Neutrophil (primary cell): ENCODE results near the gene C19orf85.

Source experiments
- H3K27ac ChIP-seq: fragments of 200-600 bp; sonication (generic); 2 replicates; pipeline ENCODE4 v1.5.1; 2016; ENCODE audit warnings: mild to moderate bottlenecking, moderate library complexity
- H3K27me3 ChIP-seq: fragments of 200-600 bp; sonication (generic); 2 replicates; pipeline ENCODE4 v1.6.0; 2016; ENCODE audit warnings: mild to moderate bottlenecking
- H3K36me3 ChIP-seq: fragments of 200-600 bp; sonication (generic); 2 replicates; pipeline ENCODE4 v1.5.1; 2017
- H3K4me1 ChIP-seq, 2 experiments: fragments of 200-600 bp in 1 of 2; sonication (generic) in 1 of 2; 1 replicate in 1 of 2; 2 replicates in 1 of 2; pipeline versions ENCODE4 v1.5.1 to v1.6.1; 2013 to 2016; ENCODE audit warnings: low read depth in 1 of 2, low read length in 1 of 2, mild to moderate bottlenecking in 1 of 2, moderate library complexity in 1 of 2; ENCODE audit not compliant: control insufficient read depth in 1 of 2, insufficient read depth in 1 of 2
- H3K4me3 ChIP-seq, 2 experiments: fragments of 200-600 bp in 1 of 2; sonication (generic) in 1 of 2; 1 replicate in 1 of 2; 2 replicates in 1 of 2; pipeline ENCODE4 v1.5.1; 2013 to 2016; ENCODE audit warnings: low read depth in 1 of 2, low read length in 1 of 2, mild to moderate bottlenecking in 1 of 2, moderate library complexity in 1 of 2
- H3K9me3 ChIP-seq: fragments of 200-600 bp; sonication (generic); 2 replicates; pipeline ENCODE4 v1.5.1; 2016
- TF ChIP-seq, protein P1 (sequence below): fragments of 200-600 bp; sonication (generic); IDR thresholded peaks from 2 replicates; pipeline ENCODE4 v1.5.1; 2016; ENCODE audit warnings: antibody characterized with exemption

C19orf85 gene

DNA sequence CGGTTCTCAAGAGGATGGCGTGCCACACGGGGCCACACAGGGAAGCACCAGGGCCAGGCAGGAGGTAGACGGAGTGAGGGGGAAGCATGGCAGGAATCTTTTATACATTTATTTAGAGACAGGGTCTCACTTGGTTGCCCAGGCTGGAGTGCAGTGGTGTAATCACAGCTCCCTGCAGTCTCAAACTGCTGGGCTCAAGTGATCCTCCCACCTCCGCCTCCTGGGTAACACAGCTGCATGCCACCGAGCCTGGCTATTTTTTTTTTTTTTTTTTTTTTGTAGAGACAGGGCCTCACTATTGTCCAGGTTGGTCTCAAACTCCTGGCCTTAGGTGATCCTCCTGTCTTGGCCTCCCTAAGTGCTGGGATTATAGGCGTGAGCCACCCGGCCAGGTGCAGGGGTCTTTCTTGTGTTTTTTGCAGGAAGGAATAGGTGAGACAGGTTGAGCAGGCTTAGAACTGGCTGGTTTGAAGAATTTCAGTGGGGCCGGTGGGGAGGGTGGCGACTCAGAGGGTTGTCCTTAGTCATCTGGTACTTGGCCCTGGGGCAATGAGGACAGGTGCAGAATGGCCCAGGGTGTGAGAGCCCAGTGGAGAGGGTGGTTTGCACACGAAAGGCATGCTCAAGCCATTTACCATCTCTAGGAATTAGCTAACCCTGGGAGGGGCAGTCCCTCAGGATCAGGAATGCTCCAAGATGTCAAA, 31.2 kb upstream of the C19orf85 start:
- no peaks in the 10 kb centered on the region for H3K9me3 ChIP-seq
- H3K27ac ChIP-seq = no peak overlapping the region
- H3K27me3 ChIP-seq = peaks cover 40% of the 10 kb centered on the region
- TF ChIP-seq, protein P1, sequence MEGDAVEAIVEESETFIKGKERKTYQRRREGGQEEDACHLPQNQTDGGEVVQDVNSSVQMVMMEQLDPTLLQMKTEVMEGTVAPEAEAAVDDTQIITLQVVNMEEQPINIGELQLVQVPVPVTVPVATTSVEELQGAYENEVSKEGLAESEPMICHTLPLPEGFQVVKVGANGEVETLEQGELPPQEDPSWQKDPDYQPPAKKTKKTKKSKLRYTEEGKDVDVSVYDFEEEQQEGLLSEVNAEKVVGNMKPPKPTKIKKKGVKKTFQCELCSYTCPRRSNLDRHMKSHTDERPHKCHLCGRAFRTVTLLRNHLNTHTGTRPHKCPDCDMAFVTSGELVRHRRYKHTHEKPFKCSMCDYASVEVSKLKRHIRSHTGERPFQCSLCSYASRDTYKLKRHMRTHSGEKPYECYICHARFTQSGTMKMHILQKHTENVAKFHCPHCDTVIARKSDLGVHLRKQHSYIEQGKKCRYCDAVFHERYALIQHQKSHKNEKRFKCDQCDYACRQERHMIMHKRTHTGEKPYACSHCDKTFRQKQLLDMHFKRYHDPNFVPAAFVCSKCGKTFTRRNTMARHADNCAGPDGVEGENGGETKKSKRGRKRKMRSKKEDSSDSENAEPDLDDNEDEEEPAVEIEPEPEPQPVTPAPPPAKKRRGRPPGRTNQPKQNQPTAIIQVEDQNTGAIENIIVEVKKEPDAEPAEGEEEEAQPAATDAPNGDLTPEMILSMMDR = no peak
- H3K36me3 ChIP-seq = no peaks in the 10 kb centered on the region
- no peak overlapping the region for H3K4me3 ChIP-seq
- H3K4me1 ChIP-seq = no peaks in the 10 kb centered on the region

DNA sequence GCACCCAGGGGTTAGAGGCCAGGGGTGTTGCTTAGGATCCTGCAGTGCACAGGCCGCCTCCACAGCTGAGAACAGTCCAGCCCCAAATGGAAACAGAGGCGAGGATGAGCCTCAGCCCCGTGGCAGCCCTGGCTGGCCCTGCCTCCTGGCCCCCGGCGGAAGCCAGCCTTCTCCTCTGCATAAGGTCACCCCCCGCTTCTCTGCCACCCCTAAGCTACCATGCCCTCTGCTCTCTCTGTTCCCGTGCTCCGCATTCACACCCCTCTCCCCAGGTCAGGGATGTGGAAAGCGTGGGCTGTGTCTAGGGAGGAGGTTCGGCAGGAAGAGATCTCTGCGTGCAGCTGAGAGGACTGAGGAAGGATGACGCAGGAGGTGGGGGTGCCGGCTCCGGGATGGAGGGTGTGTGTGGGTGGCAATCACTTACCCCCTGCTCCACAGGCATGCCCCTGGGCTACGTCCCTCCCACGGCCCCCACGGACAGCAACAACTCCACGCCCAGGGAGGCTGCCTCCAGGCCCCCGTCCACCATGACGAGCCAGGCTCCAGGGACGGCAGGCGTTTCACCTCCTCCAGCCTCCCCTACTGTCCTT, 29.7 kb upstream of the C19orf85 start:
- peaks cover 51% of the 10 kb centered on the region for H3K27me3 ChIP-seq
- no peak overlapping the region for H3K27ac ChIP-seq
- no peaks in the 10 kb centered on the region for H3K9me3 ChIP-seq
- H3K4me1 ChIP-seq = no peaks in the 10 kb centered on the region
- no peak overlapping the region for H3K4me3 ChIP-seq
- TF ChIP-seq, protein P1 = no peak
- H3K36me3 ChIP-seq = no peaks in the 10 kb centered on the region

DNA sequence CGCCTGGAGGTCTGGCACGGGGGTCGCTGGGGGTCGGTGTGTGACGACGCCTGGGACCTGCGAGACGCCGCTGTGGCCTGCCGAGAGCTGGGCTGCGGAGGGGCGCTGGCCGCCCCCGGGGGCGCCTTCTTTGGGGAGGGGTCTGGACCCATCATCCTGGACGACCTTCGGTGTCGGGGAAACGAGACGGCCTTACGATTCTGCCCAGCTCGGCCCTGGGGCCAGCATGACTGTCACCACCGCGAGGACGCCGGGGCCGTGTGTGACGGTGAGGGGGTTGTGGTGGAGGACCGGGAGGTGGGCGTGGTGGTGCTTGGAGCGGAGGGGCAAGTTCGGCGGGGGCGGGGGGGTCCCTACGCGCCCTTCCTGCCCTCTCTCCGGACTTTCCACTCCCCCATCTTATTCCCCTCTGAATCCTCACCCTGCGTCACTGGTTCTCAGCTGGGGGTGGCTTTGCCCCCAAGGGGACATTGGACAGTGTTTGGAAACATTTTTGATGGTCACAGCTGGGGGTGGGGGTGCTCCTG, 29.2 kb upstream of the C19orf85 start:
- Histone ChIP-seq H3K27me3 (peaks cover 57% of the 10 kb centered on the region), H3K4me3 (no peak overlapping the region), H3K27ac (no peak overlapping the region), H3K36me3 (no peaks in the 10 kb centered on the region), H3K9me3 (no peaks in the 10 kb centered on the region), H3K4me1 (no peaks in the 10 kb centered on the region)
- TF ChIP-seq, protein P1 = no peak

DNA sequence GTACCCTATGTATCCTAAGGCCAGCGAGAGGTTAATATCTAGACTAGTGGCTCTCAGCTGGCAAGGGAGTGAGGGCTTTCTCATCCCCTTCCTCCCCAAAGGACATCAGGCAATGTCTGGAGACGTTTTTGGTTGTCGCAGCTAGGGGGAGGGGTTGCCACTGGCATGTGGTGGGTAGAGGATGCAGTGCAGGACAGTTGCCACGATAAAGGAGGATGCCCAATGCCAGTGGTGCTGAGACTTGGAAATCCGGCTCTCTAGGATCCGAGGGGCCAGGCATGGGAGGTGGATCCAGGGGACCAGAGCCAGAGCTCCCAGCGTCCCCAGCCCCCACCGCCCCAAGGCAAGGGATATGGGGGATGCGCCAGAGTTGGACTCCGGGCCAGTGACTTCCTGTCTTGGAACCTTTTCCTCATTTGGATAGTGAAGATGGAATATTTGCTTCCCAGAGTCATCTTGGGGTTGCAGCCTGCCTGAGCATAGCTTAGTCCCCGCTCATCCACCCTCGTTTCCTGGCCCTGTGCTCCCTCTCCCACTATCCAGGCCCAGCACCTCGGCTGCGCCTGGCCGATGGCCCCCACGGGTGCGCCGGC, 28.6 kb upstream of the C19orf85 start:
- Histone ChIP-seq H3K4me3 (no peak overlapping the region), H3K9me3 (no peaks in the 10 kb centered on the region), H3K27ac (no peak overlapping the region), H3K4me1 (no peaks in the 10 kb centered on the region), H3K27me3 (peaks cover 62% of the 10 kb centered on the region), H3K36me3 (no peaks in the 10 kb centered on the region)
- TF ChIP-seq, protein P1 = no peak

DNA sequence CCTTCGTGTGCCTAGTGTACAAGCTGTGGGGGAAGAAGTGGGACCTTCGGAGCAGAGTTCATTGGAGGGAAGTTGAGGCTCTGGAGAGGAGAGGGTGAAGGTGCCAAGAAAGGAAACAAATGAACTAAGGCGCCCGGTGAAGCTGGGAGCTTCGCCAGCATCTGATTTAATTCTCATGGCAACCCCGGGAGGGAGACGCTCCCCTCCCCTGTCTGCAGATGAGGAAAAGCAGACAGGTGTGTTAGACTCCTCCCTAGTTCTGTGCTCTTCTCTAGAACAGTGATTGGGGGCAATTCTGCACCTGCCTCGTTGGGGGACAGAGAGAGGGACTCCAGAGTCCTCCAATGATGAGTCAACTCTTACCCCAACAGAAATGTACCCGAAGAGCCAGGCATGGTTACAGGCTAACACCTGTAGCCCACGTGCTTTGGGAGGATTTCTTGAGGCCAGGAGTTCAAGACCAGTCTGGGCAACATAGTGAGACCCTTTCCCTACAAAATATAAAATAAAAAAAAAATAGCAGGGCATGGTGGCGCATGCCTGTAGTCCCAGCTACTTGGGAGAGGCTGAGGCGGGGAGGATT, 27.9 kb upstream of the C19orf85 start:
- no peaks in the 10 kb centered on the region for H3K9me3 ChIP-seq
- H3K36me3 ChIP-seq = no peaks in the 10 kb centered on the region
- TF ChIP-seq, protein P1 = no peak
- H3K4me3 ChIP-seq = no peak overlapping the region
- H3K27ac ChIP-seq = no peak overlapping the region
- no peaks in the 10 kb centered on the region for H3K4me1 ChIP-seq
- peaks cover 69% of the 10 kb centered on the region for H3K27me3 ChIP-seq
